Stimulated activated CD4-positive, alpha-beta T cell treated with anti-CD3 and anti-CD28 coated beads, Interleukin-15, amount 100 ng/mL, for 48 hours (primary cell): Measurements from ENCODE around the gene ACOXL.
"Not testable (repeated sequence)": the region's sequence is repeated elsewhere in the genome, so short reads cannot be mapped to it uniquely, and the experiment has no call there.

ENCODE experiments used
- DNase-seq, 2 donors: peaks; one replicate each; pipeline ENCODE4 v3.0.0-alpha.2; 2020; ENCODE audit warnings: low read depth in 2 of 2

ACOXL gene

DNA sequence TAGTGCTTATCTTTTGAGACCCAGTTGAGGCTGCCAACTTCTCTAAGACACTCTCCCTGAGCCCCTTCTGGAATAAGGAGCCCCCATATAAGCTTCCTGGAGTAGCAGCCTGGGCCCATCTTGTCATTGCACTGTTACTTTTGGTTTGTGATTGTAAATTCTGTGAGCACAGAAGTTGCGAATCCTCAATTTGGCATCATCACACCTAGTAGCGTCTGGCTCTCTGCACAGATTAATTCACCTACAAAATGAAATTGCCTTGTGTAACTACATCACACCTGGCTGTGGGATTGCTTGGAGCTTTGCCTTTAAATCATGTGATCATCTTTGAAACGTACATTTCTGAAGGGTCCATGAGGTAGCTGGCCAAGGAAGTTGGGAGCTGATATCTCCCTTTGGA is 195.2 kb downstream of the ACOXL start:
- no peak for DNase-seq

DNA sequence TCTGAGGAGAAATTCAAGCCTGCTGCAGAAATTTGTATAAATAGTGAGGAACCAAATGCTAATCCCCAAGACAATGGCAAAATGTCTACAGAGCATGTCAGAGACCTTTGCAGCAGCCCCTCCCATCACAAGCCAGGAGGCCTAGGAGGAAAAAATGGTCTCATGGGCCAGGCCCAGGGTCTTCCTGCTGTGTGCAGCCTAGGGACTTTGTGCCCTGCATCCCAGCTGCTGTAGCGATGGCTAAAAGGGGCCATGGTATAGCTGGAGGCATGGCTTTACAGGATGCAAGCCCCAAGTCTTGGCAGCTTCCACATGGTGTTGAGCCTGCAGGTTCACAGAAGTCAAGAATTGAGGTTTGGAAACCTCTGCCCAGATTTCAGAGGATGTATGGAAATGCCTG is 197.2 kb downstream of the ACOXL start:
- DNase-seq: no peak

DNA sequence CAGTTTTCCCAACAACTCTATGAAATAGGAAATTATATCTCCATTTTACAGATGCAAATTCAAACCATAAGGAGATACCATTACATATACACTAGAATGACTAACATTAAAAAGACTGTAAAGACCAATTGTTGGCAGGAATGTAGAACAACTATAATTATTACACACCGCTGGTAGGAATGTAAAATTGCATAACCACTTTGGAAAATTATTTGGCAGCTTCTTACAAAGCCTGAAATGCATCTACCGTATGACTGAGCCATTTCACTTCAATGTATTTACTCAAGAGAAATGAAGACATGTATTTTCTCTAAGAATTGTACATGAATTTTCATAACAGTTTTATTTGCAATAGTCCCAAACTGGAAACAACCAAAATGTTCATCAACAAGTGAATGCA is 199.3 kb downstream of the ACOXL start:
- no peak for DNase-seq

DNA sequence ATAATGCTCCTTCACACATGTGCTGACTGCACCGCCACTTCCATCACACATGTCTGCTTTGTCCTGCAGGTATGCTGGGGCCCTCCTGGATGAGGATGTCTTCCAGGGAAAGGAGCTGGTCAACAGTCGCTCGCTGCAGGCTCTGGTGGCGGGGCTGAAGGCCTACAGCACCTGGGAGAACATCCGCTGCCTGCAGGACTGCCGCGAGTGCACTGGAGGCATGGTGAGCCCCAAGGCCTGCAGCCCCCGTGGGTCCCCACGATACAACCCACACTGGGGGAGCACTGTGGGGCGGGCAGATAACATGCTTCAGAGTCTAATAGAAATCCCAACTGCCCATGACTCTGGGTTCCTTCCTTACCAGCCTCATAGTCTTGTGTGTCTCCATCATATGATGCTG is 201.0 kb downstream of the ACOXL start:
- DNase-seq: no peak

DNA sequence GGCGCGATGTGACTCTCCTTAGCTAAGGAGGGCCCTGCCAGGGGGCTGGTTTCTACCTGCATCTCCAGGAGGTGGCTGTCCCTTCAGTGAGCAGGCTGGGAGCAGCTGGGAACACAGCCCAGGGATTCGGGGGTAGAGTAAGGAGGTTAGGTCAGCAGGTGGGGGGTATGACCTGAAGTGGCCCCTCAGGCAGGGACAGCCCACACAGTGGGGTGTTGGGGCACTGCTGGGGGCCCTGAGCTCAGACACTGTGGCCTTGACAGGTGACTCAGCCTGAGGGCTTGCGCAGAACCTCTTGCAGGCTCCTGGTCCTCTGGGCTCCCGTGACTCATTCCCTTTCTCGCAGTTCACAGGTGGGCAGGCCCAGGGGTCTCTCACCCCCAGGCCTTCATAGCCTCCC is 202.6 kb downstream of the ACOXL start:
- DNase-seq: no peak

DNA sequence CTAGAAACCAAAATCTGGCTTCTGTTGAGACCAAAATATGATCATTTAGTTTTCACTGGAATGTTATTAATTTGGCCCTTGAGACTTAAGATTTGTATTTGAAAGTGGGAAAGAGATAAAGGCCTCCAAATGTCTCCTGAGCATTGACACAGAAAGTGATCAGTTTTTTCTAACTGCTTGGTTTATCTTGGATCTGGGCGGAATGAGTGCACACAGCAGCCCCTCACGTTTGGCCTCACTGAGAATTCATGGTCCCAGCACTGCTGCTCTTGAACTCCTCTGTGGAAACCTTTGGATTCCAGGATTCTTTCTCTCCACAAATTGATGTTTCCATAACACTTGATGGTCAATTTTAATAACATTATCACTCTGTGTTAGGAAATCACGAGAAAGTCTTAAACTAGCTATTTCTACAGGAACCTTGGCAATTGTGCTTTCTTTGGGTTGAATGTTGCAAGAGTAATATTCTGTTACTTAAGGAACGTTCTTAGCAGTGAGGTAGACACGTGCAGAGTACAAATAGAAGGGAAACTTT is 208.1 kb downstream of the ACOXL start:
- no peak for DNase-seq

DNA sequence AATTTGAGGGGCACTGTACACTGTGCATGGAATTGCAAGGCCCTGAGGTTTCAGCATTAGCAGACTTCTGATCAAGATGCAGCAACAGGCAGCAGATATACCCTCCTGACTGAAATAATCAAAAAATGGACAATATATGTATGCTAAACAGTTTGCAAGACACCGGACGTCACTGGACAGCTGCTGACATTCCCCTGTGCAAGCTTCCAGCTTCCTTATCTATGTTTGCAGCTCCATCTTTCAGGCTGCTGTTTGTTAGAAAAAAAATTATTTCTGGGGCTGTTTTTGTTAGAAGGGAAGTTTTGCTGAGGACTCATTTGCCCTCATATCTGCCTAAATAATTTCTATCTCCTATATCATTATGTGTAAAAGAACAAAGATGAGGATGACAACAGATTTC is 208.9 kb downstream of the ACOXL start:
- DNase-seq: no peak

DNA sequence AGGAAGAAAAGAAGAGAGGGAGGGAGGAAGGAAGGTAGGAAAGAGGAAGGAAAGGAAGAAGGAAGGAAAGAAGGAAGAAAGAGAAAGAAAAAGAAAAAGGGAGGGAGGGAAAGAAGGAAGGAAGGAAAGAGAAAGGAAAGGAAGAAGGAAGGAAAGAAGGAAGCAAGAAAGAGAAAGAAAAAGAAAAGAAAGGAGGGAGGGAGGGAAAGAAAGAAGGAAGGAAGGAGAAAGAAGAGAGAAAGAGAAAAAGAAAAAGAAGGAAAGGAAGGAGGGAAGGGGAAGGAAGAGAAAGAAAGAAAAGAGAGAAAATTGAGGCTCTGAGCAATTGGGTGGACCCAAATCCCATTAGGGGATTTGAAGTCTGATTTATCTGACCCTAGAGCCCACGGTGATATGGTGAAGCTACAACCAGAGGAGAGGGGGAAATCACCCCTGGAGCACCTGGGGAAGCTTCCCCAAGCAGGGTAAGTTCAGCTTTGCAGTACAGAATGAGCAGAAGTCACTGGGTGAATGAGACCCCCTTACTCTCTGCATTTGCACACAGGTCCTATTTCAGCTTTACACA is 210.8 kb downstream of the ACOXL start:
- no peak for DNase-seq

DNA sequence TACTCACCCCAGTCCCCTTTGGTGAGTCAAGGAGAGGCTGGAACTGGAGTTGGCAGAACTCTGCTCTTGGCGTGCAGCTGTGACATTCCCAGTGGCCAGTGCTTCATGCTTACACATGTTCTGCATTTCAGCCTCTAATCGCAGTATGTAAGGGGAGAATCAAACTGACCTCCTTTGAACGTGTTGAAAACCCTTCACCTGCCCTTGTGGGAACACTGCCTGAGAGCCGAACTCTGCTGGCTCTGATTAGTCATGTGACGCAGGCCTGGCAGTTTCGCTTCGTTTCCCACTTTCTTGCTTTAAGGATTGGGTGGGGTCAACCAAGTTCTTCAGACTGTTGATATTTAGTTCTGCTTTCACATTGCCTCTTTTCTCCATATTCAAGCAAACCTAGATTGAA is 214.5 kb downstream of the ACOXL start:
- DNase-seq: no peak

DNA sequence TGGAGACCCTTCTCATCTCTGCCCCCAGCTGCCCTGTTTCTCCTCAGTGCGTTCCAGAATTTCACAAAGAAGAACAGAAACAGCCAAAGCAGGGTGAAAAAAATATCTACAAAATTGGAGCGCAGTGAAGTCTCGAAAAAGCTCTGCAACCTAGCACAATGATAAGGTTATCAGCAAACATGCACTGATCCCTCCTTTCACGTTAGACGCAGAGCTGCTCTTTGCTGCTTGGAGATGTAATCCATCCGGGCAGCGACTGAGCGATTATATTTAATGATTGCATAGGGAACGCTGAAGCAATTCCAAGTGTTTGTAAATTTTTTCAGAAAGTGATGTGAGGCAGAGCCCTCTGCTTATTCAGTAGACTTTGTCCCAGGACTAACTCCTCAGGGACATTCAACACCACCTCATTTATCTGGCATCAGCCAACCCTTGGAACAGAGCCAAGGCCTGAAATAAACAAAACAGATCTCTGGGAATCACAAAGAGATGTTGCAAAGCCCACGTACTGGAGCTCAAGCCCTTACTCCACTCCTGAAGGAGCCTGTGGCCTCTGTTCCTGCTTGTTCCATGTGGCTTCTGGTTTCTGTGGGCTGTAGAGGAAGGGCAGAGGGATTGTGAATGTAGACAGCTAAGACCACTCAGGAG is 215.8 kb downstream of the ACOXL start:
- no peak for DNase-seq

DNA sequence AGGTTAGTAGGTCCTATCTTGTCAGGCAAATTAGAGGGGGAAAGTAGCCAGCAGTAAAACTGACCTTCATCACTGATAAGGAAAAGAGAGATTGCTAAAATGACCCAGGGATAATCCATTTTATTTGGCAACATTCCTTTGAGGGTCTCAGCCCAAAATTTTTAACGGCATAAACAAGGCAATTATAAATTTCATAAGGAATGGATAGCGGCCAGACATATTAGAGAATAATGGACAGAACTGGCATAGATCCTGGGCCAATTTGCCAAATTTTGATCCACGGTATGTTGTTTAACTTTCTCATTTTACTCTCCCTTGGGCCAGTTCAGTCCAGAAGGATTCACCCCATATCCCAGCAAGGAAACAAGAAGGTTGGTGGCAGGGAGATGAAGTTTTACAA is 217.9 kb downstream of the ACOXL start:
- no peak for DNase-seq

DNA sequence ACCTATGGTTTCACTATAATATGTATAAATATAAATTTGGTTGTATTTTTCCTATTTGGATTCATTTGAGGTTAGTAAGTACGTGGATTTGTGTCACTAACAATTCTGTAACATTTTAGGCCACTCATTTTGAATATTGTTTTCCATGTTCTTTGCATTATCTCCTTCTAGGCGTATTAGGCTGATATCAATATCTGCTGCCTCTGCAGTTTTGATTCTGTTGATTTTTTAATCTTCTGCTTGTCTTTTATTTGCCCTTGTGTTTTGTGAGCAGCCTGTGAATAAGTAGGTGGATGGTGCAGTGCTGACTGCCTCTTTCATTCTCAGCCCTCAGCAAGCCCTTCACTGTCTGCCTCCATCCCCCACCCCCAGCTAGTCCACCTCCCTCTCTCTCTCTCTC is 222.7 kb downstream of the ACOXL start:
- DNase-seq: no peak

DNA sequence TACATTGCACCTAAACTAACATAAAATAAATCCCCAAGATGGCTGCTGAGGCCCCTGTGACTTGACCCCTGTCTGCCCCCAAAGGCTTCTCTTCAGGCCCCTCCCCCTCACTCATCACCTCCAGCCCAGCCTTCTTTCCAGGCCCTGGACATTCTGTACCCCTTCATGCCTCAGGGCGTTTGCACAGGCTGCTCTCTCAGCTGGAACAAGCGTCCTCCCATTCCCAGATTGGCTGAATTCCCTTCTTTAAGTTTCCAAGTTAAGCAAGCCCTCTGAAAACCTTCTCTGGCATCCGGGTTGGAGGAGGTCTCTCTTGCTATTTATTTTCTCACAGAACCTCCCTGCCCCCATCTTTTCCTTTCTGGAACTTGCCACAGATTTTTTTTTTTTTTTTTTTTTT is 223.2 kb downstream of the ACOXL start:
- DNase-seq: no peak

DNA sequence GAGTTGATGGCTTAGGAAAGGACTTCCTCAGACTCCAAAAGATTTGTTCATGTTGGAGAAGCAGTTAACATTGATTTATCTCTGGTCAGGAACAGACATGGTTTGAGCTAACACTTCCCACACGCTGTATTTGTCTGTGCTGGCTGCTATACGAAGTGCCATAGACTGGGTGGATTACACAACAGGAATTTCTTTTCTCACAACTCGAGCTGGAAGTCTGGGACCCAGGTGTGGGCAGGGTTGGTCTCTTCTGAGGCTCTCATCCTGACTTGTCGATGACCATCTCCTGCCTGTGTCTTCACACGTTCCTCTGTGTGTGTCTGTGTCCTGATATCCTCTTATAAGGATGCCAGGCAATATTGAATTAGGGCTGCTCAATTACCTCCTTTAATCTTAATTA is 224.9 kb downstream of the ACOXL start:
- DNase-seq: no peak

DNA sequence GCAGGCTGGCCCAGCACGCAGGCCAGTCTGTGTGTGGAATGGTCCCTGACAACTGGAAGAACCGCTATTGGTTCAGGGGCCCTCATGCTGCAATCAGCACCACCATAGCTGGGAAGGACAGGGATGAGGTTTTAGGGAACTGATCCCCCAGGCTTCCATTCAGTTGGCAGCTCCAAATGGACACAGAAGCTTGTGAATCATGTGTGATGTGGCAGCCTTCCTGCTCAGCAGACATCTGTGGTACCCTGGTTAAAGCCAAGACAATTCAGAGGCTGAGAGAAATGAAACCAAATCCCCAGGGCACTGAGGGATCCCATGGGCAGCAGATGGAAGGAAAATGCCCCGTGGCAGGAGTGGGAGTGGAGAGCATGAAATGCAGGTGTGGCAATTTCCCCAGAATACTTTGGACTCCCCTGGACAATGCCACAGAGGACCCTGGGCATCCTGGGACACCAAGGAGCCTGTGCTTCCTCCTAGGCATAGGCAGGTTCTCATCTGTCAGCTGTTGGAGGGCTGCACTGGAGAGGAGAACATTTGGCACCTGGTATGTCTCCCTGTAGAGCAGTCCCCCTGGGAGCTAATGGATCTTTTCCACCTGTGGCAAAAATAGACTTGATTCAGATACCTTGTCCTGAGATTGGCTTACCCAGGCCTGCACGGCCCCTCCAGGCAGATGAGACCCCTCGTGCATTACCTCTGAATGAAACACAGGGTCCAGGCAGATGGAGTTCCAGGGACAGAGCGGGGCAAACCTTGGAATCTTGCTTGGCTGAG is 226.2 kb downstream of the ACOXL start:
- DNase-seq: no peak

DNA sequence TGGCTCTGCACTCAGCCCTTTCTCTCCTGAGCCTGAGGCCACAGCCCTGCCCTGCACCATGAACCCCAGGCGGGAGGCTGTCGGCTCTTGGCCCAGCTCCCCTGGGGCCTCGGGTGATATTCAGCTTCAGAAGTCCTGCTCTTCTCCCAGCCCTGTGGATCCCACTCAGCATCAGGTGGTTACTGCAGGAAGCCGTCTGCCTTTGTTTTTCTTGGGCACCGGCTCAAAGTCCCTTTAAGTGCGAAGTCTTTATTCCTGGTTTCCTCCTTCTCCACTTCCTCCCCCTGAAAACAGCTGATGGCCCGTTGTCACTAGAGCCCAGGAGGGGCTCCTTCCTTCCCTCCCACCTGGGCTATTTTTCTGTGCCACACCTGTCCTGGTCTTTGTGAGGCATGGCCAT is 226.8 kb downstream of the ACOXL start:
- no peak for DNase-seq

DNA sequence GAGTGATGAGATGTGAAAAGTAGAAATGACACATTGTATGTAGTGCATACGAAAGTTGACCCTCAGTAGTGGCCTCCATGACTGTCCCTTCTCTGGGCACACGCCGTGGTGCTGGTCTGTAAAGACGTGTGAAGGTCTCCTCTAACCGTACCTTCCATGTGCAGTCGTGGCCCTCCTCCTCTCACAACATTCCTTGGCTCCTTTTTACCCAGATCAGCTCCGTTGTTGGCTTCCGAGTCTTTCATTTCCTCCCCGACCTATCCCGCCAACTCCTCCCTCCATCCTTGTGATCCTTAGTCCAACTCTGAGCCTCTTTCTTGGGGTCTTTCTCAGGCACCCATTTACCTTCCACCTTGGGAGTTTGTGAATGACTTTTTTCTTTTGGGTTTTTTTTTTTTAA is 227.9 kb downstream of the ACOXL start:
- DNase-seq: no peak

DNA sequence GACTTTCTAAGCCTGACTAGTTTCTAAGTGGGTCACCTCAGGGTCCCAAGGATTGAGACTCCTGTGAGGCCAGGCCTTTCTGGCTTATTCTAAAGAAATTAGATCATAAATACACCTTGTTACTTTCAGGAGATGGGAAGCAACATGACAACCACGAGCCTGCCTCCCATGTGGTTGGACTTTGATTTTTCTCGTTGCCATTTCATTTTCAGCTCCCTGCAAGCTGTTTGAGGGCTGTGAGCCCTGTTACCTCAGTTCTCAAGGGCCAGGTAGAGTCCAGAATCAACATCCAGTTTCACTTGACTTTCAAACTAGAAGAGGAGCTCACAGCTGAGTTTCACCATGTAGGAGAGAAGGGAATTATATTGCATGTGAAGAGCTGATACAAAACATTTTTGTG is 228.6 kb downstream of the ACOXL start:
- DNase-seq: no peak

DNA sequence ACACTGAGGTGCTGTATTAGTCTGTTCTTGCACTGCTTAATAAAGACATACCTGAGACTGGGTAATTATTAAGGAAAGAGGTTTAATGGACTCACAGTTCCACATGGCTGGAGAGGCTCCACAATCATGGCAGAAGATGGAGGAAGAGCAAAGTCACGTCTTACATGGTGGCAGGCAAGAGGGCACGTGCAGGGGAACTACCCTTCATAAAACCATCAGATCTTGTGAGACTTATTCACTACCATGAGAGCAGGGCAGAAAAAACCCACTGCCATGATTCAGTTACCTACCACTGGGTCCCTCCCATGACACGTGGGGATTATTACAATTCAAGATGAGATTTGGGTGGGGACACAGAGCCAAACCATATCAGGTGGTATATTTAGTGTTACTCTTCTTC is 229.3 kb downstream of the ACOXL start:
- DNase-seq: not testable (repeated sequence)

DNA sequence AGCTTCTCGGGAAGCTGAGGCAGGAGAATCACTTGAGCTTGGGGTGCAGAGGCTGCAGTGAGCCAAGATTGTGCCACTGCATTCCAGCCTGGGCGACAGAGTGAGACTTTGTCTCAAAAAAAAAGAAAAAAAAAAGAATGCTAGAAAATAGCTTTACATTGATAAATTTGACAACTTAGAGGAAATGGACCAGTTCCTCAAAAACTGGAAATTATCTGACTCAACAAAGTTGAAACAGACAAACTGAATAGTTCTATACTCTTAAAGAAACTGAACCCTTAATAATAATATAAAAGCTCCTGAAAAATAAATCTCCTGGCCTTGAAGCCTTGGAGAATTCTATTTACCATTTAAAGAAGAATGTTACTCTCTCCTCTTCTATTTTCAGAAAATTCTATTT is 237.3 kb downstream of the ACOXL start:
- no peak for DNase-seq

DNA sequence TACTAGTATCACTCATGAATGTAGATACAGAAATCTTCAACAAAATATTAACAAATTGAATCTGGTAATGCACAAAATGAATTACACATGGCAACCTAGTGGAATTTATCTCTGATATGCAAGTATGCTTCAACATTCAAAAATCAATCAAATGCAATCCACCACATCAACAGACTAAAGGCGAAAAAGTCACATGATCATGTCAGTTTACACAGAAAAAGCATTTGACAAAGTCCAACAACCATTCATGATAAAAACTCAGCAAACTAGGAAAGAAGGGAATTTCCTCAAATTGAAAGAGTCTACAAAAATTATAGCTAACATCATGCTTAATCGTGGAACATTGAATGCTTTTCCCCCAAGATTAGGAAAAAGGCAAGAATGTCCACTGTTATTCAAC is 237.8 kb downstream of the ACOXL start:
- no peak for DNase-seq

DNA sequence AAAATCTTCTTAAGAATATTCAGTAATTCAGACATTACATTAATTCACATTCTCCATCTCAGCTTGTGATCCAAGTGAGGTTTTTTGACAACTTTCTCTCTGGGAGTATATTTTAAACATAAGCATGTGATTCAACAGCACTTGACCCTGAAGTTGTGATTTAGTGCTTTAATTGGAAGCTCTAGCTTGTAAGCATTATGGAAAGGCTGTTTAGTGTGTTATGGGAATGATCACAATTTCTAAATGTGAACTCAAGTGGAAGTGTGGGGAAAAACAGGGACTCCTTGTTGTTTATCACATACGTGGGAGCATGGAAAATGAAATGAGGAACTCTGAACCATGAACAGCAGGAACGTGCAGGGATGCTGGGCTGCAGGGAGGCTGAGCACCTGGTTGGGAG is 239.4 kb downstream of the ACOXL start:
- no peak for DNase-seq

DNA sequence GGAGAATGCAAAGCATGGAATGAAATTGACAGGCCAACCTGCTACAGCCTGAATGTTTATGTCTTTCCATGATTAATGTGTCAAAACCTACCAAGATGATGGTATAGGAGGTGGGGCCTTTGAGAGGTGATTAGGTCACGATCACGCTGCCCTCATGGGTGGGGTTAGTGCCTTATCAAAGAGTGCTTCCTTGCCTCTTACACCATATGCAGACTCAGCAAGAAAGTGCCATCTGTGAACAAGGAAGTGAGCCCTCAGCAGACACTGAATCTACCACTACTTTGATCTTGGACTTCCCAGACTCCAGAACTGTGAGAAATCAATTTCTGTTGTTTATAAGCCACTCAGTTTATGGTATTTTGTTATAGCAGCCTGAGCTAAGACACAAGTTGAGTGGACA is 240.9 kb downstream of the ACOXL start:
- DNase-seq: no peak
